ENCODE data around the gene RNF144A. TPM values are rescaled to one million over a fixed set of nuclear protein-coding genes. Genes with fewer than 3 reads are reported as not detected.

Gene RNF144A
- total and polyA plus RNA-seq, 11 donors: 3.5 to 27.2 (median 11.9) TPM

DNA sequence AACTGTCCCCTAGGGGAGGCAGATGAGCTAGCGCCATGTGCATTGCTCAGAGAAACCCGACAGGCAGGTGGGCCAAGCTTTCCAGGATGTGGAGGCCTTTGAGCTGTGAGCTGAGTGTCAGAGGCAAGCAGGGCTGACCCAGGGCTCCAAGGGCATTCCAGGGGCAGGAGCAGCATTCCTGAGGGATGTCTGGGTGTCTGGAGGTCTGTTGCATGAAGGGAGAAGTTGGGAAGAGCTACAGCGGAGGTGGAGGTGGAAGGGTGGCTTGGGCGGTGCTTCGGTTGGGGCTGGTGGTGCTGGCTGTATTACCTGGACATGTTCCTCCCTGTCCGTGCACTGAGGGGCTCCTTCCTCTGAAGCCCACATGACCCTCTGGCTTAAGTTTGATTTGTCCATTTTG is 102.8 kb downstream of the RNF144A start:
- TF ChIP-seq CTCF (IDR thresholded peaks at IDR 0.05): no peak
- no peak for TF ChIP-seq POLR2A (IDR thresholded peaks at IDR 0.05)
- no peak overlapping the region for H3K4me3 ChIP-seq
- peaks cover 0 to 82% (median 45%) of the 10 kb centered on the region in 12 donors for H3K4me1 ChIP-seq
- no peak overlapping the region for H3K27ac ChIP-seq
- H3K27me3 ChIP-seq: no peaks in the 10 kb centered on the region
- H3K36me3 ChIP-seq: peaks cover 0 to 34% (median 8%) of the 10 kb centered on the region in 9 donors
- 92 to 97% (median 96%) methylated on average over 6 of the region's 6 CpGs for WGBS, 4 donors
- intact Hi-C loops (cut with DNase I): no loop called here
- no peak for ATAC-seq
- H3K9me3 ChIP-seq: no peaks in the 10 kb centered on the region
- DNase-seq: no peak

- H3K4me1 ChIP-seq: peaks cover 0 to 82% (median 41%) of the 10 kb centered on the region in 12 donors
- intact Hi-C loops (cut with DNase I): no loop called here
Measured at GRCh38 chr2:7020468-7020867, 103.3 kb downstream of the RNF144A start.

GRCh38 chr2:7020939-7021470 is 103.8 kb downstream of the RNF144A start:
- H3K36me3 ChIP-seq: peaks cover 0 to 37% (median 8%) of the 10 kb centered on the region in 9 donors
- peaks cover 1 to 82% (median 39%) of the 10 kb centered on the region in 12 donors for H3K4me1 ChIP-seq
- no peaks in the 10 kb centered on the region for H3K9me3 ChIP-seq
- intact Hi-C loops (cut with DNase I): no loop called here
- no peak overlapping the region for H3K4me3 ChIP-seq
- TF ChIP-seq POLR2A (IDR thresholded peaks at IDR 0.05) (no peak), CTCF (IDR thresholded peaks at IDR 0.05) (no peak)
- 70 to 81% (median 79%) methylated on average over 11 of the region's 11 CpGs for WGBS, 4 donors
- DNase-seq (no peak), ATAC-seq (no peak)
- H3K27me3 ChIP-seq: no peaks in the 10 kb centered on the region
- peak overlapping the region in 1 of 12 donors; percentile 8 for H3K27ac ChIP-seq

More at GRCh38 chr2:7020468-7020867, 103.3 kb downstream of the RNF144A start:
- Histone ChIP-seq H3K27ac (peak overlapping the region in 1 of 12 donors; percentile 8), H3K4me3 (no peak overlapping the region), H3K36me3 (peaks cover 0 to 37% (median 8%) of the 10 kb centered on the region in 9 donors), H3K27me3 (no peaks in the 10 kb centered on the region), H3K9me3 (no peaks in the 10 kb centered on the region)
- TF ChIP-seq CTCF (IDR thresholded peaks at IDR 0.05): no peak
- TF ChIP-seq POLR2A (IDR thresholded peaks at IDR 0.05): no peak
- DNase-seq: no peak
- 76 to 93% (median 81%) methylated on average over 8 of the region's 8 CpGs for WGBS, 4 donors
- no peak for ATAC-seq

DNA sequence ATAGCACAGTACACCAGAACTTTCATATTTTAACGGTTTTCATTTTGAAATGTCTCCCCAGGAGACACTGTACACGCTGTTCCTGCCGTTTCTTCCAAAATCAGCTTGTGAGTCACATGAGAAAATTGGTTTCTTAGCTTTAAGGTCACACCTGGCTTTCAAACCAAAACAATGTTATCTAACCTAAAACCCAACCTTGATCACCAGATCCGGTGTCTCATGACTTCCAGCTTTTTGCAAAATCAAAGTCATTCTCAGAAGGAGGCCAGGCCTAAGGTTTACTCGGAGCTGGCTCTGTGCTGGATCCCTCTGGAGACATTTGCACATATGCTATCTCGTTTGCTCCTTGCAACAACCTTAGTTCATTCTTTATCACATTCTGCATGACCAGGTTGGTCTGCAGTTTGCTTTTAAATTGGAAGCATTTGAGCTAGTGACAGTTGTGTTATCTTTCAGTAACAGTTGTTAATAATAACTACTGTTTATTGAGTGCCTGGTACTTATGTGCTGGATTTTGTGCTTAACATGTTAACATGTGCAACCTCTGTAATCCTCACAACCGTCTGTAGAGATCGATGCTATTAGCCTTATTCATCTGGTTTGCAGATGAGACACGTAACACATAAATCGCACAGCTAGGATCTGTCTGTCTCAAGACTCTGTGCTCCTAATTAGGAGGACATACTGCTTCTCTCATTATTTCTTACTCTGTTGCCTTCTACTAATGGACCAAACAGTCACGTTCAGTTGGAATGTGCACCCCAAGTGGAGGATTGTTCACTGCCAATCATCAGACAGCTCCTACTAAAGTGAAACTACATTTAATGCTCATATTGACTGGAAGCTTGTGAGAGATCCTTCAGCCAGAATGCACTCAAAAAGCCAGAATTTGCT is 105.5 kb downstream of the RNF144A start:
- Histone ChIP-seq H3K27ac (peak overlapping the region in 9 of 12 donors; percentile 18 to 63 (median 37)), H3K4me3 (peak overlapping the region in 1 of 12 donors; percentile 10), H3K9me3 (no peaks in the 10 kb centered on the region), H3K36me3 (peaks cover 0 to 37% (median 11%) of the 10 kb centered on the region in 9 donors), H3K4me1 (peaks cover 4 to 80% (median 38%) of the 10 kb centered on the region in 12 donors), H3K27me3 (no peaks in the 10 kb centered on the region)
- 43 to 51% (median 49%) methylated on average over 11 of the region's 11 CpGs for WGBS, 4 donors
- ATAC-seq: peak in 2 of 4 donors; percentile 6 to 23
- intact Hi-C loops (cut with DNase I): no loop called here
- TF ChIP-seq POLR2A (IDR thresholded peaks at IDR 0.05) (no peak), CTCF (IDR thresholded peaks at IDR 0.05) (no peak)
- no peak for DNase-seq
